Retina (tissue), 1 donor: ENCODE measurements around the gene THSD4.
A peak's percentile ranks its signal among the peaks of the same experiment; 100 is the strongest.
"Not testable (repeated sequence)": the region's sequence is repeated elsewhere in the genome, so short reads cannot be mapped to it uniquely, and the experiment has no call there.

ENCODE experiments used
- DNase-seq: peaks from one replicate; pipeline ENCODE4 v3.0.0-alpha.2; 2016

The THSD4 gene

GRCh38 chr15:71194286-71194685 lies 79.0 kb downstream of the THSD4 start:
- no peak for DNase-seq

- no peak for DNase-seq
Measured at GRCh38 chr15:71195242-71195641, 80.0 kb downstream of the THSD4 start.

DNA sequence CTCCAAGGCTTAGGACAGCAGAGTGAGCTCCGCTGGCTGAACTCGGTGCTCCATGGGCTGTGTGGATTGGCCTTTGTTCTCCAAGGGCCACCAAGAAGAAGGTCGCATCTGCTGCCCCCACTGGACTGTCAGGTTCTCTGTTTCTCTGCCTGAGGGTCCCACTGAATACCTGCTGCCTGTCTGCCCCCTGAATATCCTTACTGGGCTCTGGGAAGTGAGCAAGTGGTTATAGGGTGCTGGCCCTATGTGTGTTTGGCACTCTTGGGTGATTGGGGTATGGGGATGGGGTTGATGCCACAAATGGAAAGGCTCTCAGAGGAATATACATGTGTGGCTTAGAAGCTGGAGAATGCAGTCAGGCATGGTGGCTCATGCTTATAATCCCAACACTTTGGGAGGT lies 82.3 kb downstream of the THSD4 start:
- no peak for DNase-seq

- DNase-seq = no peak
Measured at GRCh38 chr15:71198846-71199245, 83.6 kb downstream of the THSD4 start.

GRCh38 chr15:71199384-71200351 lies 84.4 kb downstream of the THSD4 start:
- no peak for DNase-seq

DNA sequence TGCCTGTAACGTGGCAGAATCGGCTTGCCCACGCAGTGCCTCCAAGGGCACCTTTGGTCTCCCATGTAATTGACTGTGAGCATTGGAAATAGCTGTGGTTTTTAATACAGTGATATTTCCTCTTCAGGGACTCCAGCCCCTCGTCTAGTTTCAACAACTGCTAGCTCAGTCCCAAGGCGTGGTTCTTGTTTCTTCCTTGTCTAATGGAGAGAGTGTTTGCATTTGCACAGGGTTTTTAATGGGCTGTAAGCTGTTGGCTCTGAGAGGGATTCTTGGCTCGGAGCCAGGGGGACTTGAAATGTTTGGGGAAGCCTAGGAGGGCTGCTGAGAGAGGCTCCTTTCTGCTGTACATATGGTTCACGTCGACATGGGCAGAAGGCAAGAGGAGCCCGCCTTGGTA lies 86.2 kb downstream of the THSD4 start:
- DNase-seq = no peak

GRCh38 chr15:71202712-71203111 lies 87.4 kb downstream of the THSD4 start:
- DNase-seq = no peak

DNA sequence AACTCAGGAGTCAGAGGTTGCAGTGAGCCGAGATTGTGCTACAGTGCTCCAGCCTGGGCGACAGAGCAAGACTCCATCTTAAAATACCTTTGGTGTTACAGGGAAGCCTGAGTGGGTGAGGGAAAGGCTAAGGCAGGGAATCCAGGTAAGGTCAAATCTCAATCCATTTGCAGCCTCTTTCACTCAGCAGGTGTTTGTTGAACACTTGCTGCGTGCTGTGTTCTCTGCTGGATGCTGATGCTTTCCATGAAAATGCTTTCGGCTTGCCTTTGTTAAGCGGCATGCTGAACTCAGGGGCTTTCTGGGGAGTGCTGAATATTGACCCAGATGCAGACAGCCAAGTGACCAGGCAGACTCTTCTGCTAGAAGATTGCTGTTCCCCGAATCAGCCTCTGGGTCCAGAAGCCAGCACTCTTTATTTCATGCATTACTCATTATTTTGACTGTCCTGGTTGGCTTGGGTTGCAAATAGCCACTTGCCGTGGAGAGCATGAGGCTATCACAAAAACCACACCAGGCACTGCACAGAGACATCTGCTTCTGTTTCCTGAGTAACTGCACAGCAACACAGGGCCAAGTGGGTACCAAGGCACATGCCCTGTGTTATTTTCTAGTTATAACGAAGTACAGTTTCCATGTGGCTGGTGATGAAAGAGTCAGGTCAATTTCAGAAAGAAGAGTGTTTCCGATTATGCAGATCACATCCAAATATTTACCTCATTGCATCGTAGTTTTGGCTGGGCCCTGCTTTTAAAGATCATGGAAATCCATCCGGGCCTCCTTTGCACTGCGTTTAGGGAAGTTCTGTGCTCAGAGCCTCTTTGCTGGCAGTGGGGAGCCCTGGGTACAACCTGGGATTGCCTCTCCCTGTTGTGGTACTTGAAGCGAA lies 88.6 kb downstream of the THSD4 start:
- no peak for DNase-seq

DNA sequence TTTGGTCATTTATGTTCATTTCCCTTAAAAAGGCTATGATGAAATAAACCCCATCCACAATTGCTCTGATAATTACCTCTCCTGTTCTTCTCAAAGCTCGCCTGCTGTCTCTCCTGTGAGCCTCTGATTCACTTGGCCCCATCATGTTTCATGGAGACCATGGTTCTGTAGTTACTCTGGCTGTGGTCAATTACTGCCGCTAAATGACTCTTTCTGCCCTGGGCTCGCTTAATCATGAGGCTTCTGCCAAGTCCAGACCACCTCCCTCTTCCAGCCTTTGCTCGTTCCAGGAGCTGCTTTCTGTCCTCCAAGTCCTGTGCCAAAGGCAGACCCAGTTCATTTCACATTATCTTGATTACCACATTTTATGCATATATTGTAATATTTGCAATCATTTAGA lies 91.9 kb downstream of the THSD4 start:
- no peak for DNase-seq

GRCh38 chr15:71212146-71212545 lies 96.9 kb downstream of the THSD4 start:
- DNase-seq = no peak

DNA sequence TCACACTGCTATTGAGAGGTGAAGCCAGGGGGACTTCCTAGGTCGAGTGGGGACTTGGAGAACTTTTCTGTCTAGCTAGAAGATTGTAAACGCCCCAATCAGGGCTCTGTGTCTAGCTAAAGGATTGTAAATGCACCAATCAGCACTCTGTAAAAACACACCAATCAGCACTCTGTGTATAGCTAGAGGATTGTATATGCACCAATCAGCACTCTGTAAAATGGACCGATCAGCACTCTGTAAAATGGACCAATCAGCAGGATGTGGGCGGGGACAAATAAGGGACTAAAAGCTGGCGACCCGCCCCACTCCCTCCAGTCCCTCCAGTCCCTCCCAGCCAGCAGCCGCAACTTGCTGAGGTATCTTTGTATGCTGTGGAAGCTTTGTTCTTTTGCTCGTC lies 98.7 kb downstream of the THSD4 start:
- not testable (repeated sequence) for DNase-seq

- DNase-seq = peak; percentile 36
Measured at GRCh38 chr15:71215126-71215894, 100.0 kb downstream of the THSD4 start.

GRCh38 chr15:71218272-71218805 lies 103.1 kb downstream of the THSD4 start:
- no peak for DNase-seq

- no peak for DNase-seq
Measured at GRCh38 chr15:71219101-71219500, 103.8 kb downstream of the THSD4 start.

- DNase-seq = no peak
Measured at GRCh38 chr15:71219645-71220044, 104.4 kb downstream of the THSD4 start.

DNA sequence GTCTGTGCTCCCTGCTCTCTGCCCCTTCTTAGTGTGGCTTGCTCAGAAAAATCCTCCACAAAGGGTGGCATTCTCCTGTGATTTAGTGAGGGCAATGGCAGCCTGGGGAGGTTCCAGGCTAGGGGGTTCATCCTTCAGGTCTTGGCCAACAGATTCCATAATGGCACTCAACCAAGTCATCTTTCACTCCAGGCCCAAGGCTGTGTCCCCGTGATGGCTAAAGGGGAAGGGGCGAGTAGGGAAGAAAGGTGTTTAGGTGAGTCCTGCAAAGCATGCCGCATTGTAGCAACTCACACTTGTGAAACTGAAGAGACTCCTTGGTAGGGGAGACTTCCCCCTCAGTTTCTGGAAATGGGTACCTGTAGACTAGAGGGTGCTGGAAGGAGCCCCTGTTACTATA lies 105.6 kb downstream of the THSD4 start:
- DNase-seq = no peak

DNA sequence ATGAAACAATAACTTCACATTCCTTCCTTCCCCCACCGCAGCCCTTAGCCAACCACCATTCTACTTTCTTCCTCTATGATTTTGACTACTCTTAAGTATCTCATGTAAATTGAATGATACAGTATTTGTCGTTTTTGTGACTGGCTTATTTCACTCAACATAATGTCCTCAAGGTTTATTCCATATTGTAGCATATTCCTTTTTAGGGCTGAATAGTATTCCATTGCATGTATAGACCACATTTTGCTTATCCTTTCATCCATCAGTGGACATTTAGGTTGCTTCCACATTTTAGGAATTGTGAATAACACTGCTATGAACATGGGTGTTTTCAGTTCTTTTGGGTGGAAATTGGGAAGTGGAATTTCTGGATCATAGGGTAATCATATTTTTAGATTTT lies 106.1 kb downstream of the THSD4 start:
- no peak for DNase-seq

- DNase-seq = no peak
Measured at GRCh38 chr15:71223516-71223915, 108.2 kb downstream of the THSD4 start.

DNA sequence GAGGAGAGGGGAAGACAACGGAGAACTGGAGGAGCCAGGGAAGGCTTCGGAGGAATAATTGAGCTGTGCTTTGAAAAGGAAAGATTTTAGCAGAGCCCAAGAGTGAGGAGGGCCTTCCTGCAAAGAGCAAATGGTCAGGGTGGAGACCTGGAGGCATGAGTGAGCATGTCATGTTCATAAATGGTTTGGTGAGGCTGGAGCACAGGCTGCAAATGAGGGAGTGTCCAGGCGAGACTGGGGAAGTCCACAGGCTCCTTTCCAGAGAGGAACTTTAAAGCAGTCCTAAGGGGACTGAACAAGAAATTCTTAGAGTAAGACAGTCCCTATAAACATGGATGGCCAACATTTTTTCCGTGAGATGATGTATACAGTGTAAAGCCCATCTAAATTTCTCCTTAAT lies 108.8 kb downstream of the THSD4 start:
- no peak for DNase-seq

- DNase-seq = no peak
Measured at GRCh38 chr15:71225851-71226250, 110.6 kb downstream of the THSD4 start.

DNA sequence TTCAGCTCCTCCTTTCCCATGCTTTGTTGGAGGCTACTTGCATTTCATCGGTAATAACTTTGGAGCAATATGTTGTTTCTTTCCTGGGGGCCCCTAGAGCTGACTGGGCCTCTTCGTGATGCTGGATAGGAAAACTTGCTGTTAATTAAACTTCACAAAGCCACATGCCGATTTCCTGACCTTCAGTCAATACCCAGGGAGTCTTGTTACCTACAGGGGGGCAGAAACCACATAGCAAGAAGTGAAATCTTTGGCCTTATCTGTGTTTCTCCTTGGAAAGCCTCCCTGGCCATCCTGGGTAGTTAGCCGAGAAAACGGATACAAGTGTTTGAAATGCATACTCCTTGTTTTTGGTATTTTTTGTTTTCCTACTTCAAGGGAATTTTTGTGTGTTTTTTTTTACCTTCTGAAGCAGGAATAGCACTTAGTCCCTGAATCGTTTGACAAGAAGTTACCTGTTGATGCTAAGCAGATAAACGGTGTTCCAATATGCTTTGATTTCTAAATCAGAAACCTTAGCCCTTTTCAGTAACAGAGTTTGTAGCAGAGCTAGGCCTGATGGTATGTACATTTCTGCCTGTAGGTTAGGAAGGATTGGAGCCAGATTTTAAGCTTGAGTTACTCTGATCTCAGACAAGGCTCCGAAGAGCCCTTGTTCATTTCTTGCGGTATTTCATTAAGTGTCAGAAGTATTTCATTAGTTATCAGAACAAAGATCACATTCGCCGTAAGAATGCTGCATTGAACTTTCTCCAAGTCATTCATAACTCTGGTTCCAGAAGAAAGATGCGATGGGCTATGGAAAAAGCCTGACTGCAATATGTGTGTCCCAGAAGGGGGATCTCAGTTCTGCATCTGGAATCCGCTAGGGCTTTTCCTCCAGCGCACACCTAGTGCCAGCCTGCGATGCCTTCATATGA lies 111.5 kb downstream of the THSD4 start:
- DNase-seq = no peak

GRCh38 chr15:71228403-71228802 lies 113.1 kb downstream of the THSD4 start:
- DNase-seq = no peak
